ENCODE data around the gene NDUFB8.

NDUFB8 gene

DNA sequence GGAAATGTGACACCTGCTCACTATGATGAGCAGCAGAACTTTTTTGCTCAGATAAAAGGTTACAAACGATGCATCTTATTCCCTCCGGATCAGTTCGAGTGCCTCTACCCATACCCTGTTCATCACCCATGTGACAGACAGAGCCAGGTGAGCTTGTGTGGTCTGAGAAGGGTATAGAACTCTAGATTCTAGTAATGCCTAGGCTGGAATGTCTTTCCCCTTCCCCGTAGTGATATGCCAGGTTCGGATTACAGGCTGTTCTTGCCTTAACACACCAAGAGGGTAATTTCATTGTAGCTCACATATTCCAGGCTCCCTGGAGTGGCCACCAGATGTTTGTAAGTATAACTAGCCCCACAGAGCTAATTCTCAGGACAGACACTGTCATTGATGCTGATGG lies 15.3 kb upstream of the NDUFB8 start:
- TF ChIP-seq, protein P1, sequence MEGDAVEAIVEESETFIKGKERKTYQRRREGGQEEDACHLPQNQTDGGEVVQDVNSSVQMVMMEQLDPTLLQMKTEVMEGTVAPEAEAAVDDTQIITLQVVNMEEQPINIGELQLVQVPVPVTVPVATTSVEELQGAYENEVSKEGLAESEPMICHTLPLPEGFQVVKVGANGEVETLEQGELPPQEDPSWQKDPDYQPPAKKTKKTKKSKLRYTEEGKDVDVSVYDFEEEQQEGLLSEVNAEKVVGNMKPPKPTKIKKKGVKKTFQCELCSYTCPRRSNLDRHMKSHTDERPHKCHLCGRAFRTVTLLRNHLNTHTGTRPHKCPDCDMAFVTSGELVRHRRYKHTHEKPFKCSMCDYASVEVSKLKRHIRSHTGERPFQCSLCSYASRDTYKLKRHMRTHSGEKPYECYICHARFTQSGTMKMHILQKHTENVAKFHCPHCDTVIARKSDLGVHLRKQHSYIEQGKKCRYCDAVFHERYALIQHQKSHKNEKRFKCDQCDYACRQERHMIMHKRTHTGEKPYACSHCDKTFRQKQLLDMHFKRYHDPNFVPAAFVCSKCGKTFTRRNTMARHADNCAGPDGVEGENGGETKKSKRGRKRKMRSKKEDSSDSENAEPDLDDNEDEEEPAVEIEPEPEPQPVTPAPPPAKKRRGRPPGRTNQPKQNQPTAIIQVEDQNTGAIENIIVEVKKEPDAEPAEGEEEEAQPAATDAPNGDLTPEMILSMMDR (IDR thresholded peaks at IDR 0.05; ENCODE audit: low read depth, low read length, missing control alignments), result no peak
- no peak for DNase-seq (ENCODE audit: extremely low read depth, low read depth)
- no peak overlapping the region for H3K4me3 ChIP-seq (replicated peaks; ENCODE audit: low read depth, low read length)

DNA sequence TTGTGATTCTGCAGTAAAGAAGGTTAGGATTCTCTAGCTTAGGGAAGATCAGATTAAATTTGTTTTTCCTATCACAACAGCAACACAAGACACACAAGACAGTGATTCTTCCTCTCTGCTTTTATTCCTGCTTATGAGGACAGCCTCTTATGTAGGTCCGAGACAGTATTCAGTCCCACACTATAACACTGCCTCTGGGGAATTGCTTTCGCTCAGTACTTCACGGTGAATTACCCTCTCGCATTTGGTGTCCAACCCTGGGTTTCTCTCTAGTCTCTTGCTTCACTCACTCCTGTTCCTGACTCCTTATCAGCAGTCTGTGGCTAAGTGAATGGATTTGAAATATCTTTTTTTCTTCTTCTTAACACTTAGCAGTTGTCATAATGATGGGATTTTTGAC lies 7.8 kb upstream of the NDUFB8 start:
- H3K4me3 ChIP-seq (replicated peaks; ENCODE audit: low read depth, low read length), result peak overlapping the region; percentile 14
- TF ChIP-seq, protein P1 (IDR thresholded peaks at IDR 0.05; ENCODE audit: low read depth, low read length, missing control alignments), result no peak
- no peak for DNase-seq (ENCODE audit: extremely low read depth, low read depth)

- DNase-seq (ENCODE audit: extremely low read depth, low read depth), result peak; percentile 93
- peak within 1 kb of the TSS; percentile 68 for H3K4me3 ChIP-seq (replicated peaks; ENCODE audit: low read depth, low read length)
- TF ChIP-seq, protein P1 (IDR thresholded peaks at IDR 0.05; ENCODE audit: low read depth, low read length, missing control alignments), result peak; percentile 94
Observed at GRCh38 chr10:100535715-100536353, 6.2 kb upstream of the NDUFB8 start, which contains the start of gene HIF1AN. Gene HIF1AN, plus strand, starts transcription at chr10:100535943. Its CDS starts 16 bp downstream, at chr10:100535959.

DNA sequence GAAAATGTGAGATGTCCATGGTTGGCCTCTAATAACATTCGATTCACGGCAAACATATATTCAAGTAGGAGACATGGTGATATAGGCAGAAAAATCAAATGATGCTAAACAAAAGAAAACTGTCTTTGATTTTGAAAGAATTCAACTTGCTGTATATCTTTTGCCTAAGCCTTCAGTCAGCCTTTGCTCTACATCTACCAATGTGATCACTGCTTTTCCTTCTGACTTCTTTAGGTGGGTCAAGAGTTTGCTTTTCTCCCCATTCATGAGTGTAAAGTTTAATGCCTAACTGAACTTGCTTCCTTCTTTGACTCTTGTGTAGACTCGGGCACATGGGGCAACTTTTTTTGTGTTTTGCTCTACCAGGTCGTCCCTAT lies 5.7 kb upstream of the NDUFB8 start:
- DNase-seq (ENCODE audit: extremely low read depth, low read depth), result no peak
- H3K4me3 ChIP-seq (replicated peaks; ENCODE audit: low read depth, low read length), result peak overlapping the region; percentile 68
- TF ChIP-seq, protein P1 (IDR thresholded peaks at IDR 0.05; ENCODE audit: low read depth, low read length, missing control alignments), result no peak

DNA sequence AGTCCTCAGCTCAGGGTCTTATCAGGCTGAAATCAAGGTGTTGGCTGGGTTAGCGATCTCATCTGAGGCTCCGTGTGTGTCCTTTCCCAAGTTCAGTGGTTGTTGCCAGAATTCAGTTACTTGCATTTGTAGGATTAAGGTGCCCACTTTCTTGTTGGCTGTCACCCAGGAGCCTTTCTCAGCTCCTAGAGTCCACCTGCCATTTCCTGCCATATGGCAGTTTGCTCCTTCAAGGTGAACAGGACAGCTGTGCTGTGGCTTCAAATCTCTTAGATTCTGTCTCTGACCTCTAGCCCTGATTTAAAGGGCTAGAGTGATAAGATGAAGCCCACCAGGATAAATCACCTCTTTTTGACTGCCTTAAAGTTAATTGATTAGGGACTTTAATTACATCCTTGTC lies 5.1 kb upstream of the NDUFB8 start:
- TF ChIP-seq, protein P1 (IDR thresholded peaks at IDR 0.05; ENCODE audit: low read depth, low read length, missing control alignments), result no peak
- no peak overlapping the region for H3K4me3 ChIP-seq (replicated peaks; ENCODE audit: low read depth, low read length)
- DNase-seq (ENCODE audit: extremely low read depth, low read depth), result no peak

GRCh38 chr10:100531761-100532160 lies 2.1 kb upstream of the NDUFB8 start:
- DNase-seq (ENCODE audit: extremely low read depth, low read depth), result no peak
- TF ChIP-seq, protein P1 (IDR thresholded peaks at IDR 0.05; ENCODE audit: low read depth, low read length, missing control alignments), result no peak
- no peak overlapping the region for H3K4me3 ChIP-seq (replicated peaks; ENCODE audit: low read depth, low read length)

All from HFF-Myc (cell line).